IPS DF 19.7 (cell line): Measurements from ENCODE around the gene PIK3C3.
"Not testable (repeated sequence)": the region's sequence is repeated elsewhere in the genome, so short reads cannot be mapped to it uniquely, and the experiment has no call there.

Source experiments
- DNase-seq: peaks from one replicate; pipeline ENCODE4 v3.0.0-alpha.2; 2013; ENCODE audit warnings: low read depth, low spot score

The PIK3C3 gene

DNA sequence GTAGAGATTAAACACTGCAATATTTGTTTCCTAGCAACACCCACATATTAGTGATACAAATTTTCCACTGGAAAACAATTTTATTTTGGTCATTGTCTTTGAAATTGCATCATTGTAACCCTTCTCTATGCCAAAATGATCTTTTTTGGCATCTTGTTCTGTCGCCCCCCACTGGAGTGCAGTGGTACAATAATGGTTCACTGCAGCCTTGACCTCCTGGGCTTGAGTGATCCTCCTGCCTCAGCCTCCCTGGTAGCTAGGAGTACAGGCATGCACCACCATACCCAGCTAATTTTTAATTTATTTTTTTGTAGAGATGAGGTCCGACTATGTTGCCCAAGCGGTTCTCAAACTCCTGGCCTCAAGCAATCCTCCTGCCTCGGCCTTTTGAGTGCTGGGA is 117.4 kb downstream of the PIK3C3 start:
- DNase-seq, result no peak

DNA sequence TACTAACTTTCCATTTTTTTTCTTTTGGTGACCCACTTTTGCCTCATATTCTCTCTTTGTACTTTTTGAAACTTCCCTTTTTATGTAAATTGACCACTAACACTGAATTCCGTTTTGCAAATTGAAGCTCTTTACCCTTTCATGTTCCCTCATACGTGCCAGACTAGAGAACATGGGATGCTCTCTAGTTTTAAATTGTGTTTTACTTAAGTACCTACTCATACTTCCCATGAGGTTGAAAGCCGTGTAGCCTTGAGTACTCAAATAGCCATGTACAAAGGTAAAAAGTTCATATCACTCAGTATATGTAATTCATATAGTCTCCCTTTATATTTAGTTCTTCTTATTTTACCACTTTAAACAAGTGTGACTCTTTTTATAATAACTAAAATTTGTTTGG is 119.7 kb downstream of the PIK3C3 start:
- DNase-seq, result no peak

DNA sequence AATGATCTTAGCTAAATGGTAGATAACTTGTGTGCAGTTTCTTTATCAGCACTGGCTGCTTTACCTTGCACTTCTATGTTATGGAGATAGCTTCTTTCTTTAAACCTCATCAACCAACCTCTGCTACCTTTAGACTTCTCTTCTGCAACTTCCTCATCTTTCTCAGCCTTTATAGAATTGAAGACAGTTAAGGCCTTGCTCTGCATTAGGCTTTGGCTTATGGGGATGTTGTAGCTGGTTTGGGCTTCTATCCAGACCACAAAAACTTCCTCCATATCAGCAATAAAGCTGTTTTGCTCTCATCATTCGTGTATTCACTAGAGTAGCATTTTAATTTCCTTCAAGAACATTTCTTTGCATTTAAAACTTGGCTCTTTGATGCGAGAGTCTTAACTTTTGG is 123.7 kb downstream of the PIK3C3 start:
- no peak for DNase-seq

DNA sequence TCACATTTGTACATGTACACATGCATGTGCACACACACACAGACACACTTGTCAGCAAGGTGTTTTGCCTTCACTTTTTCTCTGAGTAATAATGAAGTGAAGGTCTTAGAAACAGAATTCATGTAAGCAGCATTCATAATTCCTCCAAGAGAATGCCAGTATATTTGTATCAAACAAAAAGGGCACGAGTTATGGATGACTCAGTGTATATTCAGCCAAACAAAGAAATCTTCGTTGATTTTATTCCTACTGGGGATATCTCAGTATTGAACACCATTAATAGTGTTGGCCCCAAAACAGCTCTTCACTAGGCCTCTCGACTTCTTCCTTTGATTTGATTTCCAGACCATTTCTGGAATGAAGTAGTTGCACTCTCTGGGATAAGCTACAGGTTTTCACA is 125.3 kb downstream of the PIK3C3 start:
- no peak for DNase-seq

DNA sequence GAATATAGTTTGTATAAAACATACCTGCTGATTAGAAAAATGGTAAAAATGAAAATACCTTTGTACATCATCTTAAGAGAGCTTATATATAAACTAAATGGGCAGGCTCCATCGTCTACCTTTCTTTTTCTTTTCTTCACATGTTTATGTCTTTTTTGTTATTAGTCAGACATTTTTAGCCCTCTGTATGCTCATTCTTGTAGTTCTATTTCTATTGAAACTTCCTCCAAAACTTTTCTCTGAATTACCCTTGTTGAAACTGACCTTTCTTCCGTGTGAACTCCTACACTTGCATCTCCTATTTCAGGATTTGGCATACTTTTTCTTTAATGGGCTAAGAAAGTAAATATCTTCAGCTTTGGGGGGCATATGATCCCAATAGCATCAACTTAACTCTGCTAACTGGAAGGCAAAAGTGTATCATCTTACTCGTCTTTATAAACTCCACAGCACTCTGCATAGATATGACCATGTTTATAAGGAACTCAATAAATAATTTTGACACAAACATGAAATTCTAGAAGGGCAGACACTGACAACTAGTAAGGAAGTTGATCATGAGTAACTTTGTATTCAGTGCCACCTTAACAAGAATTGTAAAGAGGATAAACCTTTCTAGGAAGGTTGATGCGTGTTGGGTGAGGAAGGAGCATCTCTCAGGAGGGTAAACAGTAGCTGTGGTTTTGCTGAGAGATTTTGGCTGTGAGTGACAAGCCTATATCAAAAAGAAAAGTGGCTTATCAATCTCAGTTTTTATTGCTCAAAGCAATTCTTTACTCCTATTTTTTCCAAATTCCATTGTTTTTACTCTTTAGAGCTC is 127.6 kb downstream of the PIK3C3 start:
- DNase-seq, result no peak

DNA sequence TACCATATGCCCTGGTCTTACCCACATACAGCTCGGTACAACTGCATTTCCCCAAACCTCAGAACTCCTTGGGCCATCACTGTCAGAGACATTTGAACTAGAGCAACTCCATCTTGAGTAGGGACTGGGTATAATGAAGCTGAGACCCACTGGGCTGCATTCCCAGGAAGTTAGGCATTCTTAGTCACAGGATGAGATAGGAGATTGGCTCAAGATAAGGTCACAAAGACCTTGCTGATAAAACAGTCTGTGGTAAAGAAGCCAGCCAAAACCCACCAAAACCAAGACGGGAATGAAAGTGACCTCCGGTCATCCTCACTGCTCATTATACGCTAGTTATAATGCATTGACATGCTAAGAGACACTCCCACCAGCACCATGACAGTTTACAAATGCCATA is 131.3 kb downstream of the PIK3C3 start:
- DNase-seq, result no peak

DNA sequence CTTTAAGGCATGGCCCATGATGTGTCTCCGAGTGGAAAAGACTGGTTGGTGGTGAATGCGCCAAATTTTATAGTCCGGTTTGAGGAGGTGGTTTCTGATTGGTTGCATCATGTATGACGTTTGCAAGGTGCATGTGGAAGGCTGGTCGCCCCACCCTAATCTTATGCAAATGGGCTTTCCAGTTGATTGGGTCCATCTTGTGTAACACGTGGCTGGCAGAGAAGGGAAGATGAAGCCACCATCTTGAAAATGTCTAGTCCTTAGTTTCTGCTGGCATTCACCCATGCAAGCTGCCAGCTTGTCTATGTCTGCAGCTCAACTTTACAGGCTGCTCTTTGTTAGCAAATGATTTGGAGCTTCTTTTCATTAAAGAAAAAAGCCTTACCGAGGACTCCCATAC is 132.2 kb downstream of the PIK3C3 start:
- no peak for DNase-seq

DNA sequence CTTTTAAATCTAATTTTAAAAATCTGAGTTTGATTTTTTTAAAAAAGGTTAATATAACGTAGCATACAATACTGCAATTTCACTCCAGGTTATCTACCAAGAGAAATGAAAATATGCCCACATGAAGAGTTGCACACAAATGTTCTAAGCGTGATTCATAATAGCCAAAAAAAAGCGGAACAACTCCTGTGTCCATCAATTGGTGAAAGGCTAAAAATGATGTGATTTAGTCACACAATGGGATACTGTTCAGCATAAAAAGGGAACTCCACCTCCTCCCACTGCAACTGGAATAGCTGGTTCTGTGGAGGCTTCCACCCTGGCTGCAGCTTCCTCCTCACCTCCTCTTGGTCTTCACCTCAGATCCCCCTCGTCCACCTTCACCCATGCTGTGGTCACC is 132.8 kb downstream of the PIK3C3 start:
- DNase-seq, result no peak

DNA sequence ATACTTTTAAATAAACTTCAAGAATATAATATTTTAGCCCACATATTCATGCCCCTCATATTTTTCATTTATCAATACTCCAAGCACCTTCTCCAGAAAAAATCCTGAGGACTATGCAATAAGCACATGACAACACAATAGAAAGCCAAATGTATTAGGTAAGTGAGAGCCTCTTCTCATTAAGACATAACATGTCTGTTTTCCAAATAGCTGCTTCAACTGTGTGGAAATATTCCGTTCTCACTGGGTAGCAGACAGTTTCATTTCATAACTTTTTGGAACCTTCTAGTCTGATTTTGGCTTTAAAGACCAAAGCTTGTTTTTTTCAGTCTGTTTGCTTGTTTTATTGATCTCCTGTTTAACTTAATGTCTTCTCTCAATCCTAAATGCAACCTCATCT is 137.8 kb downstream of the PIK3C3 start:
- no peak for DNase-seq

DNA sequence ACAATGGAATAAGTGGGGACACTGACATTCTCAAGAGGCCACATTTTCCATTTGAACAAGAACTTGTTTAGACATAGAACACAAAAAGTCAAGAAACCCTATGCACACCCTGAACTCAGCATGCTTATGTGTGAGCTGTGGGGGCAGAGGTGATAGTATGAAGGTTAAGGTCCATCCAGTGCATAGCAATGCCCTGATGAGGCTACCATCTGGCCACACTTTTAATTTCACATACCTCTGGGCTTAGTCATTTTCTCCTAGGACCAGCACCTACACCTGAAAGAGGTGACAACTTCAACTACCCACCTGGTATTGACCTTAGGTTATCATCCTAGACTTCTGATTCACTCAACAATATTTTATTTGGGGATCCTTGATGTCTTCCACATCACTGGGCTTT is 139.8 kb downstream of the PIK3C3 start:
- no peak for DNase-seq

DNA sequence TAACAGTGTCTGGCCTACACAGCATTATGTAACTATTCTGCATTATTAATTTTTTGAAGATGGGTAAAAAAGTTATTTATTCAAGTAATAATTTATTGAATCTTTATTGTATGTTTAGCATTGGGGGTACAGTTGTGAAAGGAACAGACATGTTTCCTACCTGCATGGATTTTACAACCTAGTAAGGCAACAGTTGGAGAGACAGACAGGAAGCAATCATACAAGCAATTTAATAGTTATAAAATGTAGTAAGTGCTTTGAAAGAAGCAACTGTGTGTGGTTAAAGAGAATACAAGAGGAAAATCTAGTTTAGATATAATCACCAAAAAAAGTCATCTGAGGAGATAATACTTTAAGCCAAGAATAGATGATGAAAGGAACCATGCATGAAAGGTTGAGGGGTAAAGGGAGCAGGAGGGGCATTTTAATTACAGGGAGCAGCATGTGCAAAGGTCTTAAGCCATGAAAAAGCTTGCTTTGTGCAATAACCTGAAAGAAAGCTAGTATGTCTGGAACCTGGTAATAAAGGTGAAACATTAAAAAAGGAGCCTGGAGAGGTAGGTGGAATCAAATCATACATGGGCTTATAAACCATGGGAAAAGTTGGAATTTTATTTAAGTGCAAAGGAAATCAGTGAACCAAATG is 140.8 kb downstream of the PIK3C3 start:
- DNase-seq, result no peak

DNA sequence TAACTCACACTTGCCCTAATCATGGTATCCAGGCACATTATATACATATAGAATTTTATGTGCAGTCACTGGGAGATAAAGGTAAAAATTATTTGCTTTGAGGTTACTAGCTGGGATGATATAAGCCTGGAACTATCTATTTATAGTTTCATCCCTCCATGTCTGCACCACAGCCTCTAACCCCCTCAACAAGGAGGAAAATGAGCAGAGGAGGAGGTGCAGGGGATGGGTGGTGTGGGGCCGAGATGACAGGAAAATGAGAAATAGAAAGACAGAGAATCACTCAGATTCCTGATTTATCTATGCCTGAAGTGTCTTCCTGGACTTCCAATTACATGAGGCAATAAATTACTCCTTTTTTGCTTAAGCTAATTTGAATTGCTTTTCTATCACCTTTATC is 145.2 kb downstream of the PIK3C3 start:
- no peak for DNase-seq

DNA sequence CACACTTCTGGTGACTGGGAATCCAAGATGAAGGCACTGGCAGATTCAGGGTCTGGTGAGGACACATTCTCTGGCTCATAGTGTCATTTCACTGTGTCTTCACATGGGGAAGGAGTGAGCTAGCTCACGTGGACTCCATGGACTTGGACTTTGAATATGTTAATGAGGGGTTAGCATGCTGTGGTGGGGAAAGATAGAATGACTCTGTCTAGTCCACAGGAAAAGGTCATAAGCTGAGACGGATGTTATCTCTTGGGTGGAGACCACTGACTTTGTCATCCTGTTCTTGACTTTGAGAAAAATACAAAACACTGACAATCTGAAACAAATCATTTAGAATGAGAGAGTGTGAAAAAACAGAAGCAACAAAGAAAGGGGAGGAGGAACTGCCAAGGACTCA is 145.9 kb downstream of the PIK3C3 start:
- DNase-seq, result no peak

DNA sequence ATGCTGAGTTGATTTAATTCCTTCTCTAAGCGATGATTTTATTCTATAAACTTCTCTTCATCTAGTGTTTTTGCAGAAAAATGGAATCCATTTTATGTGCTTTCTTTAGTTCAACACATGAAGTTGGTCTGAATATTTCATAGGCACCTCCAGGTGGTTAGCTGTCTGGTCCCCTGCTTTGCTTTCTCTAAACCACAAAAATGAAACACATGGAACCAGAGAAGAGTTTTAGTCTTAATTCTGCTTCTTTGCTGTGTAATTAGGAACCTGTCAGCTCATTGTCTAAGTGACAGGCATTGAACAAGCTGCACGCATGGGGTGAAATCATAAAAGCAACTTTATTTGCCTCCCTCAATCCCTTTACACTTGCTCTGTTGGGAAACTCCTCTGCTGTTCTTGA is 150.4 kb downstream of the PIK3C3 start:
- DNase-seq, result no peak

DNA sequence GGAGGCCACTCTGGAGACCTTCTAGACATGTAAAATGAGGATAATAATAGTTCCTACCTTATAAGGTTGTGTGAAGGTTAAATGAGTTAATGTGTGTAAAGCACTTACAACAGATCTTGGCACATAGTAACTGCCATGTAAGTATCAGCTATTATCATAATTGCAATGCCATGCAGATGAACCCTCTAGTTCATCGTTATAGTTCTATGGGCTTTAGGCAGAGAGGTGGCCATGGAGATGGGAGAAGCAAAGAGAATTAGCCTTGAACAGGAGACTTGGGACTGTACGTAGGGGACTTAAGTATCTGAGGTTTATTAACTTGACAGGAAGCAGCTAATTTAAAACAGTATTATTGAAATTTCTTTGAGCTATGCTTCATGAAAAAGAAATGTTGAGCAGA is 151.8 kb downstream of the PIK3C3 start:
- DNase-seq, result no peak

DNA sequence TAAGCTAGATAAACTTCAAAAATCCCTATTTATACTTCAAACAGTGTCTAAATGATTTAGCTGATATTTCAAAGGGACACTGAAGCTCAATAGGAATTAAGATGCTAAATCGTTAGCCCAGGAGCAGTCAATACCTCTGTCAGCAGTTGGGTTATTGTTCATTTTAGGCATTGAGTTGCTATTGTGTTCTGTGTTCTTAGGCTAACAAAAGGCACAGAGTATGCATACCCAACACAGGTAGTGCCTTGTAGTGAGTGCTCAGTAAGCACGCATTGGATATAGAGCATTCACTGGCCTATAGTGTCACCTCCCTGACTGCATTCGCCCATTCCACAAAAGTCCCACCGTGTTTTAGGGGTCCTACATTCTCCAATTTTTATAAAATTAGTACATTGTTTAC is 152.3 kb downstream of the PIK3C3 start:
- no peak for DNase-seq

DNA sequence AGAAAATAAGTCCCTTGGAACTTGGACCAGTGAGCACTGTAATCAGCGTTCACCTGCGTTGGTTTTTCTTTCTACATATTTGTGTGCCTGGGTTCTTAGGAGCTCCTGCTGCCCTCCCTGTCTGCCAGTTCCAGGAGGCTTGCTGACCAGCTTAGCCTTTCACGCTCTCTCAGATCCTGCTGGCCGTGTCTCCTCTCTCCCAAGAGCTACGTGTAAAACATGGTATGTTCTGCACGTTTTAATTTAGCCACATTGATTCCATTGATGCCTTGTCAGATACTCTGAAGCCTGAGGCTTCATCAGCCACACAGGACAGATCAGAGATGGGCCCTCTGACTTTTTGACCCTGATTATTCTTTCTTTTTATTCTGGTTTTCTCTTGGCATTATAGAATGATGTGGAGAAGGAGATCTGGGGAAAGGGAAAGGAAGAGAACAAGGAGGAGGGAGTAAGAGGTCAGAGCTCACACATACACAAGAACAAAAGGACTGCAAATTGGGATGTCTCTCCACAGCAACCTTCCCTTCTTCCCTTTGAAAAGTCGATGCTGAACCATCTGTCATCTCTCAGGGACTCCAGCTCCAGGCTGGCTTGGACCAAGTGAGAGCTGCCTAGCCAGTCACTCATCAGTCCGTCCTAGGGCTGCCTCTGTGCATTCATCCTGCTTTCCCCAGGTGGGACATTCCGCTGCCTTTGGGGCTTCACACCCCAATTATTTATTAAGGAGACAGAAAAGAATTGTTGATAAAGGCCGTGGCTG is 152.8 kb downstream of the PIK3C3 start:
- no peak for DNase-seq

DNA sequence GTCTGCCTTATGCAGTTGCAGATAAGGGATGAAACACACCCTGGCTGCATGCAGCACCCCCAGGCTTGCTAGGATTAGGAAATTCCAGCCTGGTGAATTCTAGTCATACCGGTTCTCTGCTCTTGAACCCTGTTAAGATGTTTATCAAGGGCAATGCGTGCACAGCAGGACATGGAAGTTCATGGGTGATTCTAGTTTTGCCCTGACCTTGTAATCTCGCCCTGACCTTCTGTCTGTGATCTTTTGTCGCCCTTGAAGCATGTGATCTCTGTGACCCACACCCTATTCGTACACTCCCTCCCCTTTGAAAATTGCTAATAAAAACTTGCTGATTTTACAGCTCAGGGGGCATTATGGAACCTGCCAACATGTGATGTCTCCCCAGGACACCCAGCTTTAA is 157.1 kb downstream of the PIK3C3 start:
- DNase-seq, result not testable (repeated sequence)

DNA sequence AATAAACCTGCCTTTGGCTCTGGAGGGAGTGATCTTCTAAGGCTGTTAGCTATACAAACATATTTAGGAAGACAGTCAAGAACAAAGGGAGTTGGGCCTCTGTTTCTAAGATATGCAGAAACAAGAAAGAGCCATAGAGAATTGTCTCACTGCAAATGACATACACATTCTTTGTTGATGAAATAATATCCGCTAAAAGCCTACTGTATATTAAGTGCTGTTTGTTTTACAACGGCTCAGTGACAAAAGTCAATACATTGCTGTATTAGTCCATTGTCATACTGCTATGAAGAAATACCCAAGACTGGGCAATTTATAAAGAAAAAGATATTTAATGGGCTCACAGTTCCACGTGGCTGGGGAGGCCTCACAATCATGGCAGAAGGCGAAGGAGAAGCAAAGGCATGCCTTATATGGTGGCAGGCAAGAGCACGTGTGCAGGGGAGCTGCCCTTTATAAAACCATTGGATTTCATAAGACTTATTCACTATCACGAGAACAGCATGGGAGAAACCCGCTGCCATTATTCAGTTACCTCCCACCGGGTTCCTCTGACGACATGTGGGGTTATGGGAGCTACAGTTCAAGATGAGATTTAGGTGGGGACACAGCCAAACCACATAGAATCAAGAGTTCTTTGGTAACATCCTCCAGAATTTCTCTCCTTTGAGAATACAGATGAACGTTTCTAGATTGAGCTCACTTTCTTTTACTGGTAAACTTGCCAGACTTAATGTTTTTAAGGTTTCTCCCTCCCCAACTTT is 157.8 kb downstream of the PIK3C3 start:
- no peak for DNase-seq

DNA sequence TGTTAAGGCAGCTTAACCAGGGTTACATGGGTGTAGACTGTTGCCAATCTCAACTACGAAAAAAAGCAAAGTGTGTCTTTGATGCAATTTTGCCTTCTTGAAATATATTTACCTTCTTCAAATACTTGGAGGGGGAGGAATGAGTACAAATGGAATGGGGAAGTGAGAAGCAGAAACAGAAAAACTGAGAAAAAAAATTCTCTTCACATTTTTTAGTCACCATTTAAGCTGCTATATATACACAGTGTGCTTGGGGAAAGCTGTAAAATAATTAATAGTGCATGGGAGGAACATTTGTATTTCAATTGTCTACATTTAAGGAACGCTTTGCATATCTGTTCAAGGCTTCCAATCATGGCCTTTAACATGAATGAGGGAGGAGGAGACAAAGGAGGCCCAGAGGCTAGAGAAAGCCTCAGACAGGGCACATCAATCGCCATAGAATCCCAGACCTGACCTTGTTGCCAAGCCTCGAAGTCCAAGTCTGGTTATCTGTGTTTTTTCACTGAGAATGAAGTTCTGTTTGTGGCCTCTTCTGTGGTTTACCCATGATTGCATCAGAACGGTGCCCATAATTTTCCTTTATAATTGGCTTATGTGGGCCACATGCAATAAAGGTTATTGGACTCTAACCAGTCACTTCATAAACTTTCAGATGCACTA is 158.6 kb downstream of the PIK3C3 start:
- DNase-seq, result no peak

DNA sequence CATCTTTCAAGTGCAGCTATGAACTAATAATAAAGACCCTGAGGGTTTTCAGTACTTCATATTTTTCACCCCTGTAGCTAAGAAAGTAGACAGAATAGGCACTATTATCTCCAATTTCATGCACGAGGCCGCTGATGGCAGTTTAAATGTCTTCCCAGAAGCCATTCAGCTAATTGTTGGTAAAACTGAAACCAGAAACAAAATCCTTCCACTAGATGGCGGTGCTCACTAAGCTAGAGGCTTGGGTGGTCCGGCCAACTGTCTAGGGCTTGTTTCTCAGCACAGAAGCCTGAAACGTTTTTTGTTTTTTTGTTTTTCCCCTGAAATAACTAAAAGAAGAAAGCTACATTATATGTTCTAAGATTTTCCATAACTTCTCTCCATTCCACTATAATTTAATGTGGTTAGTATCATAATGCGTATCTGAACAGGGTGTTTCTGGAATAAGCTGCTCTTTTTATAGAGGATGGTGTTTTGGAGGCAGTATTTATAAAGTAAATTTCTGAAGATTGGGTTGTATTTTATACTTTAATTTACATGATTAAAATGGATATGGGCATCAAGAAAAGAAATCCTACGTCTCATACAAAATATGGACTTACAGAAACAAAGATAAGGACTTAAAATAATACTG is 159.4 kb downstream of the PIK3C3 start:
- peak; percentile 12 for DNase-seq
